DND-41 (cell line): ENCODE results near the gene C1orf167.

ENCODE experiments used
- ATAC-seq: fragments of 200-7000 bp; cut with Tn5 transposase; 3 replicates; pipeline ENCODE4 v1.9.1; 2021; ENCODE audit warnings: low read depth; ENCODE audit not compliant: insufficient read depth
- DNase-seq: peaks from one replicate; pipeline ENCODE4 v3.0.0-alpha.2; 2020
- H2AFZ ChIP-seq: 2 replicates; pipeline ENCODE4 v1.6.0; 2012; ENCODE audit warnings: low read depth, low read length
- H3K27ac ChIP-seq: 2 replicates; pipeline ENCODE4 v1.5.1; 2012; ENCODE audit warnings: low read length, inconsistent platforms
- H3K27me3 ChIP-seq: fragments of 200-600 bp; sonication (generic); 2 replicates; pipeline ENCODE4 v1.6.0; 2012; ENCODE audit warnings: low read length, mild to moderate bottlenecking, inconsistent platforms; ENCODE audit not compliant: insufficient read depth, poor library complexity
- H3K36me3 ChIP-seq: 2 replicates; pipeline ENCODE4 v1.5.1; 2012; ENCODE audit warnings: low read length, inconsistent platforms; ENCODE audit not compliant: insufficient read depth
- H3K4me1 ChIP-seq: 2 replicates; pipeline ENCODE4 v1.5.1; 2012; ENCODE audit warnings: mild to moderate bottlenecking, low read length; ENCODE audit not compliant: insufficient read depth
- H3K4me2 ChIP-seq: 2 replicates; pipeline ENCODE4 v1.6.0; 2012; ENCODE audit warnings: mild to moderate bottlenecking, moderate library complexity, low read length, inconsistent platforms; ENCODE audit not compliant: insufficient read depth
- H3K4me3 ChIP-seq, 2 experiments: fragments of 200-600 bp in 1 of 2; shearing (Covaris generic) in 1 of 2; 2 replicates each; pipeline ENCODE4 v1.5.1; 2012 to 2016; ENCODE audit warnings: inconsistent platforms in 2 of 2, low read length in 2 of 2, mild to moderate bottlenecking in 2 of 2, low read depth in 1 of 2, moderate library complexity in 1 of 2
- H3K79me2 ChIP-seq: 2 replicates; pipeline ENCODE4 v1.6.0; 2012; ENCODE audit warnings: low read length, inconsistent platforms; ENCODE audit not compliant: insufficient read depth
- H3K9ac ChIP-seq: 2 replicates; pipeline ENCODE4 v1.6.0; 2012; ENCODE audit warnings: low read depth, mild to moderate bottlenecking, inconsistent platforms, low read length, moderate library complexity
- H3K9me3 ChIP-seq: 2 replicates; pipeline ENCODE4 v1.5.1; 2012; ENCODE audit warnings: low read length, moderate library complexity, mild to moderate bottlenecking, inconsistent platforms; ENCODE audit not compliant: insufficient read depth, severe bottlenecking
- H4K20me1 ChIP-seq: 2 replicates; pipeline ENCODE4 v1.6.0; 2012; ENCODE audit warnings: low read length; ENCODE audit not compliant: insufficient read depth
- EZH2 ChIP-seq: IDR thresholded peaks from 3 replicates; pipeline ENCODE4 v1.6.1; 2012; ENCODE audit warnings: borderline replicate concordance, low read depth, mild to moderate bottlenecking, moderate library complexity, low read length, inconsistent platforms; ENCODE audit not compliant: severe bottlenecking
- TF ChIP-seq, protein P1 (sequence below): IDR thresholded peaks from 2 replicates; pipeline ENCODE4 v1.5.1; 2012; ENCODE audit warnings: borderline replicate concordance, low read length, moderate library complexity, mild to moderate bottlenecking; ENCODE audit not compliant: poor library complexity, severe bottlenecking; ENCODE audit errors: extremely low read depth

C1orf167 gene

DNA sequence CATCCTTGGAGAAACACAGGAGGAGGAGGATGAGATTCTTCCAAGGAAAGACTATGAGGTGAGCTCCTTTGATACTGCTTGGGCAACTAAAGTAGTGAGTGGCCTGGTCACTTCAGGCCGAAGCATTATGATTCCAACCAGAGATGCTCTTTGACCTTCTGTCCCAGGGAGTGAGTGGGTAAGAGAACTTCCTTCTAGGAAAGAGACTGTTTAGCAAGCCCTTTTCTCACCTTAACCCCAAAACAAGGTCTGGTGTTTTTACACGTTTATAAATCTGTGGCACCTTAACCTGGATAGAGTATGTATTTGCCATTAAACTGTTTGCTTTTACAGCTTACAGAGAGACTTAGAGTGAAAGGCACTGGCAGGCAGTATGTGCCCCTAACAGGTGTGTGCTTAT, 45.1 kb downstream of the C1orf167 start:
- Histone ChIP-seq H3K4me3 (peak overlapping the region; percentile 49 to 91), H3K4me1 (peaks cover 67% of the 10 kb centered on the region), H3K36me3 (peaks cover 51% of the 10 kb centered on the region), H3K9me3 (no peaks in the 10 kb centered on the region), H3K79me2 (peaks cover 66% of the 10 kb centered on the region), H2AFZ (no peak overlapping the region), H3K9ac (peak overlapping the region; percentile 78), H4K20me1 (peaks cover 29% of the 10 kb centered on the region), H3K4me2 (peak overlapping the region; percentile 94), H3K27ac (peak overlapping the region; percentile 83), H3K27me3 (no peaks in the 10 kb centered on the region)
- ATAC-seq (no peak), DNase-seq (no peak)
- no peak for TF ChIP-seq EZH2
- TF ChIP-seq, protein P1, sequence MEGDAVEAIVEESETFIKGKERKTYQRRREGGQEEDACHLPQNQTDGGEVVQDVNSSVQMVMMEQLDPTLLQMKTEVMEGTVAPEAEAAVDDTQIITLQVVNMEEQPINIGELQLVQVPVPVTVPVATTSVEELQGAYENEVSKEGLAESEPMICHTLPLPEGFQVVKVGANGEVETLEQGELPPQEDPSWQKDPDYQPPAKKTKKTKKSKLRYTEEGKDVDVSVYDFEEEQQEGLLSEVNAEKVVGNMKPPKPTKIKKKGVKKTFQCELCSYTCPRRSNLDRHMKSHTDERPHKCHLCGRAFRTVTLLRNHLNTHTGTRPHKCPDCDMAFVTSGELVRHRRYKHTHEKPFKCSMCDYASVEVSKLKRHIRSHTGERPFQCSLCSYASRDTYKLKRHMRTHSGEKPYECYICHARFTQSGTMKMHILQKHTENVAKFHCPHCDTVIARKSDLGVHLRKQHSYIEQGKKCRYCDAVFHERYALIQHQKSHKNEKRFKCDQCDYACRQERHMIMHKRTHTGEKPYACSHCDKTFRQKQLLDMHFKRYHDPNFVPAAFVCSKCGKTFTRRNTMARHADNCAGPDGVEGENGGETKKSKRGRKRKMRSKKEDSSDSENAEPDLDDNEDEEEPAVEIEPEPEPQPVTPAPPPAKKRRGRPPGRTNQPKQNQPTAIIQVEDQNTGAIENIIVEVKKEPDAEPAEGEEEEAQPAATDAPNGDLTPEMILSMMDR, result no peak

DNA sequence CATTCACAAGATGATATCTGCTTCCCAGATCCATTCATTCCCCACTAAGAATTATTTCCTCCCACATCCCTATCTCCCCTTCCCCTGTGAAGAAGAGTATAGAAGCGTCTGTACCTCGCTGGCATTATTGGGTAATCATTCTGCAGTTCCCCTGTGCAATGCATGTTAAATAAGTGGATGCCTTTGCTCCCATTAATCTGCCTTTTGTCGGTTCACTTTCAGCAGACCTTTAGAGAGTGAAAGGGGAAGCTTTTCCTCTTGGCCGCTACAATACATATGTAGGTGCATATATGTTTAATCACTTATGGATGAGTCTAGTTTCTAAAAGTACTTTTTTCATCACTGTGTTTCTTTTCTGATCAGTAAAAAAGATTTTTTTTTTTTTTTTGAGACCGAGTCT, 51.0 kb downstream of the C1orf167 start:
- H3K27ac ChIP-seq, result no peak overlapping the region; the same call in 1 of the 2 replicates
- peaks cover 62% of the 10 kb centered on the region for H3K79me2 ChIP-seq
- no peaks in the 10 kb centered on the region for H3K27me3 ChIP-seq
- no peak overlapping the region for H2AFZ ChIP-seq
- H3K9ac ChIP-seq, result no peak overlapping the region
- H4K20me1 ChIP-seq, result peaks cover 40% of the 10 kb centered on the region
- H3K9me3 ChIP-seq, result no peaks in the 10 kb centered on the region
- ATAC-seq (no peak), DNase-seq (no peak)
- no peak overlapping the region for H3K4me3 ChIP-seq
- no peak overlapping the region for H3K4me2 ChIP-seq
- TF ChIP-seq, protein P1, result no peak
- TF ChIP-seq EZH2, result no peak
- peaks cover 77% of the 10 kb centered on the region for H3K36me3 ChIP-seq
- peaks cover 28% of the 10 kb centered on the region for H3K4me1 ChIP-seq

DNA sequence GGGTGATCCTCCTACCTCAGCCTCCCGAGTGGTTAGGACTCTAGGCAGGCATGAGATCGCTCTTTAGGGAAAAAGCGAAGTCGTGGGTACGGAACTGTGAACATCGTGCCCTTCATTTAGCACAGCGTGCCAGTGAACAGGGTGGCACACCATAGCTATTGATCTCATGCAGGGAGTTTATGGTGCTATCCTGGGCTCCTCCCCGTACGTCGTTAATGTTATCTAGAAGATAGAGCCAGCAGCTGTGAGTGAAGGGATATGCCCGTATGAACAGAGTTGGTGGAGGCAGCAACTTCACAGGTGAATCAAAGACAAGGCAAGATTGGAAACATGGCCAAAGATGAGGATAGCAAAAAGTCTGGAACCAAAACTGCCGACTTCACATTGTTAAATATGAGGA, 55.2 kb downstream of the C1orf167 start:
- H3K9me3 ChIP-seq, result no peaks in the 10 kb centered on the region
- no peak overlapping the region for H3K4me3 ChIP-seq
- H3K36me3 ChIP-seq, result peaks cover 74% of the 10 kb centered on the region
- no peak overlapping the region for H3K4me2 ChIP-seq
- no peak for DNase-seq
- no peaks in the 10 kb centered on the region for H3K4me1 ChIP-seq
- peaks cover 24% of the 10 kb centered on the region for H3K79me2 ChIP-seq
- H3K27me3 ChIP-seq, result no peaks in the 10 kb centered on the region
- H4K20me1 ChIP-seq, result peaks cover 16% of the 10 kb centered on the region; the same call in 1 of the 2 replicates
- no peak for TF ChIP-seq EZH2
- TF ChIP-seq, protein P1, result no peak
- H3K9ac ChIP-seq, result no peak overlapping the region
- ATAC-seq, result no peak
- no peak overlapping the region for H3K27ac ChIP-seq
- no peak overlapping the region for H2AFZ ChIP-seq

DNA sequence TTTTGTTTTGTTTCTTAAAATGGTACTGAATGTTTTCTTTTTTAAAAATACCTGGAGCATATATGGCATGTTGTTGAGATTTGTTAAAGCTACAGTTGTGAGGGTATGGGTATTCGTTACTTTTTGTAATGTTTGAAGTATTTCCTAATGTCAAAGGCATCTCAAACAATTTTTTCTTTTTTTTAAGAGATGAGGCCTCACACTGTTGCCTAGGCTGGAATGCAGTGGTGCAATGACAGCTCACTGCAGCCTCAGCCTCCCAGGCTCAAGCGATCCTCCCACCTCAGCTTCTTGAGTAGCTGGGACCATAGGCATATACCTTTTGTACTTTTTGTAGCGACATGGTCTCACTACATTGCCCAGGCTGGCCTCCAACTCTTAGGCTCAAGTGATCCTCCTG, 60.1 kb downstream of the C1orf167 start:
- H3K79me2 ChIP-seq, result no peaks in the 10 kb centered on the region
- no peaks in the 10 kb centered on the region; the same call in 1 of the 2 replicates for H4K20me1 ChIP-seq
- DNase-seq, result no peak
- no peak overlapping the region for H3K9ac ChIP-seq
- no peak overlapping the region for H3K4me2 ChIP-seq
- ATAC-seq, result no peak
- H3K9me3 ChIP-seq, result no peaks in the 10 kb centered on the region
- H3K4me3 ChIP-seq, result no peak overlapping the region
- peaks cover 93% of the 10 kb centered on the region for H3K36me3 ChIP-seq
- no peaks in the 10 kb centered on the region for H3K4me1 ChIP-seq
- H2AFZ ChIP-seq, result no peak overlapping the region
- H3K27me3 ChIP-seq, result no peaks in the 10 kb centered on the region
- no peak for TF ChIP-seq EZH2
- TF ChIP-seq, protein P1, result no peak
- no peak overlapping the region for H3K27ac ChIP-seq
